ENCODE measurements around the gene AKAP6. TPM values are rescaled to one million over a fixed set of nuclear protein-coding genes. Genes with fewer than 3 reads are reported as not detected.

The AKAP6 gene
- total RNA-seq, 4 donors from 2014 or later = 1.1 to 16.0 (median 6.0) TPM

GRCh38 chr14:32757568-32757967, 428.5 kb downstream of the AKAP6 start:
- intact Hi-C loops (cut with DNase I) = no loop called here
- no peaks in the 10 kb centered on the region for H3K36me3 ChIP-seq
- WGBS, 2 donors = 77 to 81% methylated on average over 4 of the region's 4 CpGs
- H3K4me3 ChIP-seq = no peak overlapping the region
- no peaks in the 10 kb centered on the region for H3K4me1 ChIP-seq
- DNase-seq = no peak
- TF ChIP-seq POLR2A (IDR thresholded peaks at IDR 0.05) (no peak), CTCF (IDR thresholded peaks at IDR 0.05) (no peak)
- peaks cover 0 to 6% (median 0%) of the 10 kb centered on the region in 4 donors for H3K27me3 ChIP-seq
- peaks cover 0 to 8% (median 7%) of the 10 kb centered on the region in 3 donors for H3K9me3 ChIP-seq
- H3K27ac ChIP-seq = no peak overlapping the region

GRCh38 chr14:32761381-32761968, 432.4 kb downstream of the AKAP6 start:
- no peak for DNase-seq
- Histone ChIP-seq H3K27ac (no peak overlapping the region), H3K9me3 (no peaks in the 10 kb centered on the region), H3K4me1 (no peaks in the 10 kb centered on the region), H3K36me3 (no peaks in the 10 kb centered on the region), H3K27me3 (peaks cover 0 to 5% (median 0%) of the 10 kb centered on the region in 4 donors), H3K4me3 (no peak overlapping the region)
- intact Hi-C loops (cut with DNase I) = no loop called here
- TF ChIP-seq CTCF (IDR thresholded peaks at IDR 0.05) = no peak
- TF ChIP-seq POLR2A (IDR thresholded peaks at IDR 0.05) = no peak
- 72 to 73% methylated on average over 5 of the region's 5 CpGs for WGBS, 2 donors

- DNase-seq = no peak
- no peaks in the 10 kb centered on the region for H3K27me3 ChIP-seq
- H3K4me1 ChIP-seq = no peaks in the 10 kb centered on the region
- WGBS, 2 donors = 75 to 91% methylated on average over 2 of the region's 2 CpGs
- H3K9me3 ChIP-seq = no peaks in the 10 kb centered on the region
- H3K36me3 ChIP-seq = no peaks in the 10 kb centered on the region
- H3K4me3 ChIP-seq = no peak overlapping the region
- intact Hi-C loops (cut with DNase I) = no loop called here
- TF ChIP-seq CTCF (IDR thresholded peaks at IDR 0.05) (no peak), POLR2A (IDR thresholded peaks at IDR 0.05) (no peak)
- no peak overlapping the region for H3K27ac ChIP-seq
Observed at GRCh38 chr14:32762886-32763285, 433.8 kb downstream of the AKAP6 start.

- no peak for DNase-seq
- Histone ChIP-seq H3K27ac (no peak overlapping the region), H3K27me3 (no peaks in the 10 kb centered on the region), H3K4me3 (no peak overlapping the region), H3K36me3 (no peaks in the 10 kb centered on the region), H3K4me1 (no peaks in the 10 kb centered on the region), H3K9me3 (no peaks in the 10 kb centered on the region)
- intact Hi-C loops (cut with DNase I) = no loop called here
- TF ChIP-seq POLR2A (IDR thresholded peaks at IDR 0.05) = no peak
- TF ChIP-seq CTCF (IDR thresholded peaks at IDR 0.05) = no peak
- 81 to 91% methylated on average over 1 of the region's 1 CpG for WGBS, 2 donors
Observed at GRCh38 chr14:32763673-32764072, 434.6 kb downstream of the AKAP6 start.

GRCh38 chr14:32764131-32764530, 435.0 kb downstream of the AKAP6 start:
- H3K4me1 ChIP-seq = no peaks in the 10 kb centered on the region
- H3K36me3 ChIP-seq = no peaks in the 10 kb centered on the region
- no peaks in the 10 kb centered on the region for H3K27me3 ChIP-seq
- TF ChIP-seq CTCF (IDR thresholded peaks at IDR 0.05) = no peak
- TF ChIP-seq POLR2A (IDR thresholded peaks at IDR 0.05) = no peak
- H3K9me3 ChIP-seq = no peaks in the 10 kb centered on the region
- no peak for DNase-seq
- no peak overlapping the region for H3K27ac ChIP-seq
- intact Hi-C loops (cut with DNase I) = no loop called here
- H3K4me3 ChIP-seq = no peak overlapping the region
